ENCODE results near the gene CES5A. TPM values are rescaled to one million over a fixed set of nuclear protein-coding genes. Genes with fewer than 3 reads are reported as not detected.

Gene CES5A
- total RNA-seq, 1 experiment from 2014 or later: not detected

GRCh38 chr16:55849536-55849935, 25.6 kb downstream of the CES5A start:
- Mint-ChIP-seq H3K4me1 (ENCODE audit: insufficient read depth, unreplicated experiment) (no peaks in the 10 kb centered on the region), H3K4me3 (ENCODE audit: unreplicated experiment) (no peak overlapping the region), H3K27ac (ENCODE audit: low read depth, unreplicated experiment) (no peak overlapping the region), H3K36me3 (ENCODE audit: insufficient read depth, unreplicated experiment) (no peaks in the 10 kb centered on the region), H3K9me3 (ENCODE audit: unreplicated experiment) (no peaks in the 10 kb centered on the region), H3K27me3 (ENCODE audit: insufficient read depth, unreplicated experiment) (peaks cover 40% of the 10 kb centered on the region)
- BruUV-seq (replicated peaks): no TSS peak
- DNase-seq (ENCODE audit: unreplicated experiment): no peak
- CTCF ChIA-PET: interaction anchor here (1.1 to 2.3 kb wide), 4 partner anchors 137 to 385 kb away, joined by 3 to 8 read pairs (median 4); no protein-coding TSS in a partner anchor
- intact Hi-C loops (cut with micrococcal nuclease): no loop called here
- POLR2A ChIA-PET: no interaction called here
- TF ChIP-seq CTCF (IDR thresholded peaks at IDR 0.05; ENCODE audit: unreplicated experiment): no peak

- Mint-ChIP-seq H3K4me1 (ENCODE audit: insufficient read depth, unreplicated experiment) (no peaks in the 10 kb centered on the region), H3K27me3 (ENCODE audit: insufficient read depth, unreplicated experiment) (peaks cover 38% of the 10 kb centered on the region)
- POLR2A ChIA-PET: no interaction called here
Observed at GRCh38 chr16:55846598-55847346, 28.4 kb downstream of the CES5A start.

GRCh38 chr16:55843105-55843395, 32.1 kb downstream of the CES5A start:
- Mint-ChIP-seq H3K9me3 (ENCODE audit: unreplicated experiment) (no peaks in the 10 kb centered on the region), H3K4me1 (ENCODE audit: insufficient read depth, unreplicated experiment) (no peaks in the 10 kb centered on the region), H3K27me3 (ENCODE audit: insufficient read depth, unreplicated experiment) (peaks cover 21% of the 10 kb centered on the region), H3K27ac (ENCODE audit: low read depth, unreplicated experiment) (no peak overlapping the region), H3K36me3 (ENCODE audit: insufficient read depth, unreplicated experiment) (no peaks in the 10 kb centered on the region), H3K4me3 (ENCODE audit: unreplicated experiment) (no peak overlapping the region)
- BruUV-seq (replicated peaks): no TSS peak
- no peak for TF ChIP-seq CTCF (IDR thresholded peaks at IDR 0.05; ENCODE audit: unreplicated experiment)
- ChIA-PET POLR2A (no interaction called here), CTCF (interaction anchor here (4.2 to 5.0 kb wide), 2 partner anchors 129 to 137 kb away, joined by 55 to 112 read pairs; no protein-coding TSS in a partner anchor)
- DNase-seq (ENCODE audit: unreplicated experiment): no peak
- intact Hi-C loops (cut with micrococcal nuclease): loop anchor here (5.0 kb wide), 2 partner anchors 301 to 376 kb away; no protein-coding TSS in a partner anchor

More at GRCh38 chr16:55846598-55847346, 28.4 kb downstream of the CES5A start:
- BruUV-seq (replicated peaks): no TSS peak
- Mint-ChIP-seq H3K36me3 (ENCODE audit: insufficient read depth, unreplicated experiment) (no peaks in the 10 kb centered on the region), H3K4me3 (ENCODE audit: unreplicated experiment) (no peak overlapping the region), H3K9me3 (ENCODE audit: unreplicated experiment) (no peaks in the 10 kb centered on the region), H3K27ac (ENCODE audit: low read depth, unreplicated experiment) (no peak overlapping the region)
- no peak for DNase-seq (ENCODE audit: unreplicated experiment)
- TF ChIP-seq CTCF (IDR thresholded peaks at IDR 0.05; ENCODE audit: unreplicated experiment): no peak
- CTCF ChIA-PET: interaction anchor here (1.0 to 1.7 kb wide), 4 partner anchors 134 to 143 kb away, joined by 3 to 9 read pairs (median 4); no protein-coding TSS in a partner anchor
- intact Hi-C loops (cut with micrococcal nuclease): no loop called here

- no peaks in the 10 kb centered on the region for H3K9me3 Mint-ChIP-seq (ENCODE audit: unreplicated experiment)
- H3K27ac Mint-ChIP-seq (ENCODE audit: low read depth, unreplicated experiment): no peak overlapping the region
- no peaks in the 10 kb centered on the region for H3K4me1 Mint-ChIP-seq (ENCODE audit: insufficient read depth, unreplicated experiment)
- ChIA-PET CTCF (interaction anchor here (0.6 to 5.0 kb wide), 12 partner anchors 16 to 953 kb away, joined by 3 to 112 read pairs (median 4); no protein-coding TSS in a partner anchor), POLR2A (interaction anchor here (1.1 kb wide), 1 partner anchor 128 kb away, joined by 3 read pairs; no protein-coding TSS in a partner anchor)
- intact Hi-C loops (cut with micrococcal nuclease): loop anchor here (1.0 to 5.0 kb wide), 3 partner anchors 130 to 375 kb away; no protein-coding TSS in a partner anchor
- H3K36me3 Mint-ChIP-seq (ENCODE audit: insufficient read depth, unreplicated experiment): no peaks in the 10 kb centered on the region
- peaks cover 19% of the 10 kb centered on the region for H3K27me3 Mint-ChIP-seq (ENCODE audit: insufficient read depth, unreplicated experiment)
- no TSS peak for BruUV-seq (replicated peaks)
- no peak overlapping the region for H3K4me3 Mint-ChIP-seq (ENCODE audit: unreplicated experiment)
- DNase-seq (ENCODE audit: unreplicated experiment): peak; percentile 66
- TF ChIP-seq CTCF (IDR thresholded peaks at IDR 0.05; ENCODE audit: unreplicated experiment): peak; percentile 59
Observed at GRCh38 chr16:55842369-55843104, 32.6 kb downstream of the CES5A start.

Measured in MCF 10A (cell line).